GM19468 (cell line): ENCODE measurements around the gene HDAC10.

ENCODE experiments used
- ATAC-seq: cut with Tn5 transposase; IDR thresholded peaks from one replicate; pipeline ENCODE4 v1.9.1; 2021; ENCODE audit warnings: mild to moderate bottlenecking, moderate library complexity, moderate number of reproducible peaks; ENCODE audit not compliant: unreplicated experiment; ENCODE audit errors: extremely low read depth

The HDAC10 gene

GRCh38 chr22:50221410-50222300 is 29.4 kb downstream of the HDAC10 start:
- ATAC-seq = no peak

GRCh38 chr22:50220603-50221409 is 30.3 kb downstream of the HDAC10 start:
- ATAC-seq = no peak

DNA sequence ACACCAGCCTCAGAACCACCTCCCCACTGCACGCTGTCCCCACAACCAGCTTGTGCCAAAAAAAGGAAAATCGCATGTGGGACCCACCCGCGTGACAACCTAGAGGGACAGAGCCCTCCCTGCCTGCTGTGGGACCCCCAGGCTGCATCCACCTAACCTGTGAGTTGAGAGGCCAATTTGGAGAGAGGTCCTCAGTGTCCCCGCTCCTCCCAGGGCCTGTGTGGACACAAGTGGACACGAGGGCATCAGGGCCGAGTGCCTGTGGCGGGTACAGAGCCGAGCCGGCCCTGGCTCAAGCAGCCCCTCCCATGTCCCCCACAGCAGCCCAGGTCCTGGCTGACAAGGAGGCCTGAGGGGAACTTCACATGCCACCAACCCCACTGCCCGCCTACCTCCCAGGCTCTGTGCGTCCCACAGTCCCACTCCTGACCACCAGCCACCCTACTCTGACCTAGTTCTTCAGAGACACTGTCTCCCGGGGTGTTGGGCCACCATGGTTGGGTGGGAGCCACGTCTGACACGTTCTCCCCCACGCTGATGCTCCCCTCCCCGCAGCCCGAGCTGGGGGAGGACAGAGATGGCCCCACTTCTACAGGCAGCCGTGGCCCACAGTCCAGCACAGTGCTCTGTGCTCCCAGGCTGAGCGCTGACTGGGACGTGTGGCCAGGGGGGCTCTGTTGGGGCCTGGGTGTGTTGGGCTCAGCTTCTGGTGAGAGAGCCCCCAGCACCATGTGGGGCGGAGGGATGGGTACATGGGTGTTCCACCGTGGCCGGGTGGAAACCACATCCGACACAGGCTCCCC is 31.1 kb downstream of the HDAC10 start:
- ATAC-seq = no peak

- ATAC-seq = no peak
Observed at GRCh38 chr22:50218996-50219727, 31.9 kb downstream of the HDAC10 start.

- ATAC-seq = no peak
Observed at GRCh38 chr22:50218153-50218995, 32.7 kb downstream of the HDAC10 start.

GRCh38 chr22:50217543-50218152 is 33.4 kb downstream of the HDAC10 start:
- no peak for ATAC-seq

GRCh38 chr22:50216684-50217520 is 34.2 kb downstream of the HDAC10 start:
- no peak for ATAC-seq

- no peak for ATAC-seq
Observed at GRCh38 chr22:50216055-50216683, 34.9 kb downstream of the HDAC10 start.

DNA sequence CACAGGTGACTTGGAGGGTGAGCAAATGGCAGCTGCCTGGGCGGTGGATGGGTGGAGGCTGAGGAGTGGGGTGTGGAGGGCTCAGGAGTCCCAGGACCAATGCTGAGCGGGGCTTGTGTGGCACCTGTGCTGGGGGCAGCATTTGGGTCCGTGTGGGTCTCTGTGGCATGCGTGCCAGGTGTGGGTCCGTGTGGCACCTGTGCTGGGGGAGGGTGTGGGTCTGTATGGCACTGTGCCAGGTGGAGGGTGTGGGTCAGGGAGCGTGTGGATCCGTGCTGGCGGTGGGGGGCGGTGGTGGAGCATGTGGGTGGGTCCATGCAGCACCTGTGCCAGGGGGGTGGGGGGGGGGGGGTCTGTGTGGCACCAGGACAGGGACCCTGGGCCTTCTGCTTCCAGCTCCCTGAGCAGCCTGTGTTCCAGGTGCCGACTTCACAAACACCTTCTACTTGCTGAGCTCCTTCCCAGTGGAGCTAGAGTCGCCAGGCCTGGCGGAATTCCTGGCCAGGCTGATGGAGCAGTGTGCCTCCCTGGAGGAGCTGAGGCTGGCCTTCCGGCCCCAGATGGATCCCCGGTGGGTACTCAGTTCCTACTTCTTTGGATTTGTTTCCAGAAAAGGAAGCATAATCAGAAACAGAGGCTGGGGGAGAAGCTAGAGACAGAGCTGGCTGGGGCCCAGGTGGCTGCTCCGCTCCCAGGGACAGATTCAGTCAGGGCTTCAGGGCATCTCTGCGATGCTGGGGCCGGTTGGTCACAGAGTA is 35.6 kb downstream of the HDAC10 start:
- ATAC-seq = no peak

GRCh38 chr22:50213263-50213662 is 37.8 kb downstream of the HDAC10 start:
- ATAC-seq = no peak

GRCh38 chr22:50211147-50211546 is 39.9 kb downstream of the HDAC10 start:
- ATAC-seq = no peak

DNA sequence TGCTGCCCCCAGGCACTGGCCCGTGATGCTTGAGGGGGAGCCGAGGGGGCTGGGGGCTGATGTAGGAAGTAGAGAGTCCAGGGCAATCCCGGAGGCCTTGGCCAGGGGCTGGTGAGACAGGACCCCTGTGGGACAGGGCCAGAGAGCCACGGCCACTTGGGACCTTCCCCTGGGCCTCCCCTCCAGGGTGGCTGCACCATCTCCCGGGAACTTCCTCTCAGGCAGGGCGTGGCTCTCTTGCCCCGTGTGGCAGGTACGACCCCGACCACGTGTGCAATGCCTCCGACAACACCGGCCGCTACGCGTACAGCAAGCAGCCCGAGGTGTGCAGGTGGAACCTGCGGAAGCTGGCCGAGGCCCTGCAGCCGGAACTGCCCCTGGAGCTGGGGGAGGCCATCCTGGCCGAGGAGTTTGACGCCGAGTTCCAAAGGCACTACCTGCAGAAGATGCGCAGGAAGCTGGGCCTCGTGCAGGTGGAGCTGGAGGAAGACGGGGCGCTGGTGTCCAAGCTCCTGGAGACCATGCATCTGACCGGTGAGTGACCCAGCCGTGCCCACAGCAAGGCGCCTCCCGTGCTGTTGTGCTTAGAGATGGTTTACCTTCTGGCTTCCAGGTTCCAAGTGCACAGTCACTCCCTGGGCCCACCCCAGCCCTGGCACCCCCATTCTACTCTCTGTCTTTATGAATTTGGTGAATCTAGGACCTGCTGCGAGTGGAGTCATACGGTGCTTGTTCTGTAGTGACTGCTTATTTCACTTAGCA is 40.5 kb downstream of the HDAC10 start:
- no peak for ATAC-seq

- no peak for ATAC-seq
Observed at GRCh38 chr22:50209893-50210292, 41.2 kb downstream of the HDAC10 start.

GRCh38 chr22:50208939-50209892 is 41.8 kb downstream of the HDAC10 start:
- ATAC-seq = no peak
